Left ventricle myocardium superior (tissue), 1 donor: ENCODE results near the gene TMSB4X. TPM values are rescaled to one million over a fixed set of nuclear protein-coding genes. Genes with fewer than 3 reads are reported as not detected.
"Not testable (repeated sequence)": the region's sequence is repeated elsewhere in the genome, so short reads cannot be mapped to it uniquely, and the experiment has no call there.

Source experiments
- ATAC-seq: fragments of 200-7000 bp; cut with Tn5 transposase; one replicate; pipeline ENCODE4 v1.9.1; 2020; ENCODE audit warnings: mild to moderate bottlenecking, moderate library complexity
- DNase-seq: peaks from one replicate; pipeline ENCODE4 v3.0.0-alpha.2; 2020
- intact Hi-C: fragments of 100-400 bp; cut with micrococcal nuclease; formaldehyde crosslinking; loops from one replicate; pipeline ENCODE4 v1.11.0; 2022
- total RNA-seq: library from RNA; stranded (reverse); fragmentation: NEBNext Ultra II Directional; extraction: Animal tissue kit (Norgen Biotek cat#: 25700); gene quantifications from one replicate; pipeline ENCODE4 v1.2.1, GENCODE V29; 2021
- donor health status: DM: no; HTN: yes; CAD: no; lungs with severe emphysema.

The TMSB4X gene
- total RNA-seq, 1 donor from 2014 or later, result 942 TPM

- intact Hi-C loops, result no loop called here
- peak; percentile 36 for DNase-seq
- no peak for ATAC-seq
Observed at GRCh38 chrX:13009273-13009672, 34.4 kb downstream of the TMSB4X start.

- DNase-seq (no peak), ATAC-seq (no peak)
- intact Hi-C loops, result no loop called here
Observed at GRCh38 chrX:13009844-13010243, 34.9 kb downstream of the TMSB4X start.

- ATAC-seq (no peak), DNase-seq (no peak)
- intact Hi-C loops, result no loop called here
Observed at GRCh38 chrX:13010546-13010945, 35.6 kb downstream of the TMSB4X start.

- DNase-seq, result no peak
Observed at GRCh38 chrX:13013363-13014110, 38.6 kb downstream of the TMSB4X start.

GRCh38 chrX:13014111-13015096 is 39.5 kb downstream of the TMSB4X start:
- intact Hi-C loops, result no loop called here
- no peak for ATAC-seq
- no peak for DNase-seq

More at GRCh38 chrX:13013363-13014110, 38.6 kb downstream of the TMSB4X start:
- ATAC-seq, result peak; percentile 86
- intact Hi-C loops, result no loop called here

GRCh38 chrX:13015536-13016236 is 40.8 kb downstream of the TMSB4X start:
- ATAC-seq, result peak; percentile 45
- no peak for DNase-seq
- intact Hi-C loops, result no loop called here

GRCh38 chrX:13016731-13017130 is 41.8 kb downstream of the TMSB4X start:
- intact Hi-C loops, ATAC-seq, DNase-seq: not testable (repeated sequence)

- DNase-seq (no peak), ATAC-seq (no peak)
- intact Hi-C loops, result no loop called here
Observed at GRCh38 chrX:13022926-13023325, 48.0 kb downstream of the TMSB4X start.

- DNase-seq (no peak), ATAC-seq (no peak)
- intact Hi-C loops, result no loop called here
Observed at GRCh38 chrX:13023567-13023966, 48.7 kb downstream of the TMSB4X start.

- no peak for ATAC-seq
- no peak for DNase-seq
- intact Hi-C loops, result no loop called here
Observed at GRCh38 chrX:13023979-13024378, 49.1 kb downstream of the TMSB4X start.

- intact Hi-C loops, result no loop called here
- DNase-seq, result no peak
- ATAC-seq, result no peak
Observed at GRCh38 chrX:13024986-13025385, 50.1 kb downstream of the TMSB4X start.

Other genes starting within 250 kb of the TMSB4X start
- gene PRPS2, start 183.7 kb upstream of the TMSB4X start, total RNA-seq, result 3.9 TPM
- gene TLR7, start 108.0 kb upstream of the TMSB4X start, total RNA-seq, result 0.67 TPM
- gene TLR8, start 68.5 kb upstream of the TMSB4X start, total RNA-seq, result 1.4 TPM
- gene FAM9C, start 69.5 kb downstream of the TMSB4X start, total RNA-seq, result 1.2 TPM